AG04450 (cell line): ENCODE data around the gene DAAM2. TPM values are rescaled to one million over a fixed set of nuclear protein-coding genes. Genes with fewer than 3 reads are reported as not detected.

Experiments used
- CTCF ChIA-PET: fragments of 300-600, 350-600 bp; formaldehyde crosslinking; extraction: SDS; loops from one replicate; lab custom pipeline; 2022; ENCODE audit warnings: antibody characterized with exemption, inconsistent platforms; lab: Charles Lee
- POLR2A ChIA-PET: fragments of 350-600 bp; formaldehyde crosslinking; extraction: SDS; loops from one replicate; lab custom pipeline; 2021; ENCODE audit warnings: antibody characterized with exemption, inconsistent platforms; lab: Yijun Ruan, JAX
- DNase-seq: peaks from one replicate; pipeline ENCODE4 v3.0.0-alpha.2; 2011; ENCODE audit warnings: low read depth, low spot score
- H3K27ac ChIP-seq: one replicate; pipeline ENCODE4 v1.5.1; 2012; ENCODE audit warnings: low read depth, low read length, control low read depth
- H3K27me3 ChIP-seq: one replicate; pipeline ENCODE4 v1.6.0; 2012; ENCODE audit warnings: low read length; ENCODE audit not compliant: control insufficient read depth, insufficient read depth
- H3K4me3 ChIP-seq: 2 replicates; pipeline ENCODE4 v1.5.1; 2011; ENCODE audit warnings: mild to moderate bottlenecking, low read depth, low read length, control low read depth
- H3K9me3 ChIP-seq: 2 replicates; pipeline ENCODE4 v1.5.1; 2012; ENCODE audit warnings: low read length; ENCODE audit not compliant: control insufficient read depth, insufficient read depth
- CTCF ChIP-seq: IDR thresholded peaks from 2 replicates; pipeline ENCODE4 v1.5.1; 2011; ENCODE audit warnings: low read depth, low read length, control low read depth, inconsistent platforms
- polyA plus RNA-seq: library from polyadenylated mRNA; depleted of rRNA; stranded (reverse); fragments of >200 nt; gene quantifications from 2 replicates; pipeline ENCODE4 v1.2.3, GENCODE V29; 2011

The DAAM2 gene
- polyA plus RNA-seq, 1 experiment: 2.9 TPM

GRCh38 chr6:39926668-39927067, 134.5 kb downstream of the DAAM2 start:
- ChIA-PET CTCF (no interaction called here), POLR2A (no interaction called here)
- no peak overlapping the region for H3K4me3 ChIP-seq
- DNase-seq: no peak
- no peaks in the 10 kb centered on the region for H3K27me3 ChIP-seq
- TF ChIP-seq CTCF: no peak
- no peak overlapping the region for H3K27ac ChIP-seq
- no peaks in the 10 kb centered on the region; the same call in 1 of the 2 replicates for H3K9me3 ChIP-seq

- no peak for TF ChIP-seq CTCF
- Histone ChIP-seq H3K27ac (no peak overlapping the region), H3K4me3 (no peak overlapping the region), H3K27me3 (no peaks in the 10 kb centered on the region), H3K9me3 (no peaks in the 10 kb centered on the region; the same call in 1 of the 2 replicates)
- ChIA-PET CTCF (no interaction called here), POLR2A (no interaction called here)
- DNase-seq: no peak
Measured at GRCh38 chr6:39927159-39927558, 135.0 kb downstream of the DAAM2 start.

- no peak for DNase-seq
- no peak for TF ChIP-seq CTCF
- ChIA-PET POLR2A (no interaction called here), CTCF (no interaction called here)
- no peaks in the 10 kb centered on the region; the same call in 1 of the 2 replicates for H3K9me3 ChIP-seq
- H3K27ac ChIP-seq: no peak overlapping the region
- no peak overlapping the region for H3K4me3 ChIP-seq
- no peaks in the 10 kb centered on the region for H3K27me3 ChIP-seq
Measured at GRCh38 chr6:39929039-39929732, 137.0 kb downstream of the DAAM2 start.

- no peak overlapping the region for H3K27ac ChIP-seq
- no peaks in the 10 kb centered on the region for H3K27me3 ChIP-seq
- ChIA-PET CTCF (no interaction called here), POLR2A (no interaction called here)
- no peaks in the 10 kb centered on the region; the same call in 1 of the 2 replicates for H3K9me3 ChIP-seq
- no peak for DNase-seq
- no peak overlapping the region for H3K4me3 ChIP-seq
- no peak for TF ChIP-seq CTCF
Measured at GRCh38 chr6:39929733-39930461, 137.7 kb downstream of the DAAM2 start.

- TF ChIP-seq CTCF: no peak
- Histone ChIP-seq H3K4me3 (no peak overlapping the region), H3K9me3 (no peaks in the 10 kb centered on the region; the same call in 1 of the 2 replicates), H3K27ac (no peak overlapping the region), H3K27me3 (no peaks in the 10 kb centered on the region)
- ChIA-PET CTCF (no interaction called here), POLR2A (no interaction called here)
- DNase-seq: no peak
Measured at GRCh38 chr6:39930540-39930939, 138.4 kb downstream of the DAAM2 start.
